ENCODE data around the gene TFB1M.

- TF ChIP-seq CTCF (conservative IDR thresholded peaks at IDR 0.05 in 1 of 2, IDR thresholded peaks at IDR 0.05 in 1 of 2; ENCODE audit: low read depth in 1 of 2, low read length in 2 of 2) (no peak), EZH2 (IDR thresholded peaks at IDR 0.05; ENCODE audit: low read length, missing control alignments) (no peak)
These were observed 44.5 kb downstream of the TFB1M start for GRCh38 chr6:155269765-155270164.
